Measurements from ENCODE around the gene NEURL1. TPM values are rescaled to one million over a fixed set of nuclear protein-coding genes. Genes with fewer than 3 reads are reported as not detected.

Gene NEURL1
- total and polyA plus RNA-seq, 2 donors (not counting 3 experiments of a cell fraction or from before 2014, with no cell fraction given), result 0.06 to 0.22 TPM

- H3K27me3 ChIP-seq (ENCODE audit: control insufficient read depth in 2 of 2, insufficient read depth in 2 of 2, low read length in 2 of 2), result peaks cover 5 to 7% of the 10 kb centered on the region in 2 experiments
- FAIRE-seq, result peak; percentile 88
Measured at GRCh38 chr10:103542764-103543616, 49.5 kb downstream of the NEURL1 start.

More at GRCh38 chr10:103542764-103543616, 49.5 kb downstream of the NEURL1 start:
- Histone ChIP-seq H3K4me1 (ENCODE audit: control insufficient read depth, extremely low read depth, insufficient read depth, low read length) (peaks cover 4% of the 10 kb centered on the region), H3K36me3 (ENCODE audit: control insufficient read depth in 2 of 2, extremely low read depth in 1 of 2, insufficient read depth in 2 of 2, low read length in 2 of 2) (no peaks in the 10 kb centered on the region), H4K20me1 (replicated peaks; ENCODE audit: control insufficient read depth, extremely low read depth, insufficient read depth, low read length) (no peaks in the 10 kb centered on the region), H3K27ac (ENCODE audit: insufficient read depth, low read depth, low read length) (no peak overlapping the region), H3K9ac (replicated peaks; ENCODE audit: extremely low read depth, insufficient read depth, low read length) (no peak overlapping the region), H3K4me2 (ENCODE audit: insufficient read depth, low read length) (peak overlapping the region; percentile 56), H3K4me3 (replicated peaks in 1 of 3; ENCODE audit: insufficient read depth in 1 of 3, low read depth in 1 of 3, low read length in 3 of 3) (peak overlapping the region in 1 of 3 experiments; percentile 39), H3K9me1 (replicated peaks; ENCODE audit: control insufficient read depth, extremely low read depth, insufficient read depth, low read length) (no peaks in the 10 kb centered on the region), H2AFZ (ENCODE audit: low read depth, low read length) (peak overlapping the region; percentile 33), H3K9me3 (replicated peaks; ENCODE audit: control insufficient read depth, insufficient read depth, low read length) (no peaks in the 10 kb centered on the region), H3K79me2 (ENCODE audit: control insufficient read depth, insufficient read depth, low read length) (no peaks in the 10 kb centered on the region)
- DNase-seq (ENCODE audit: low read depth, low spot score), result peak; percentile 66
- intact Hi-C loops (cut with micrococcal nuclease), result loop anchor here (1.0 to 2.0 kb wide), 2 partner anchors 57 to 126 kb away; no protein-coding TSS in a partner anchor
- POLR2A ChIA-PET, result no interaction called here
- TF ChIP-seq CTCF (IDR thresholded peaks at IDR 0.05; ENCODE audit: extremely low read depth in 1 of 2, insufficient read depth in 1 of 2, low read depth in 1 of 2, low read length in 2 of 2), result peak; percentile 49 to 56
- no peak for TF ChIP-seq MAX (IDR thresholded peaks at IDR 0.05; ENCODE audit: insufficient read depth, insufficient read length)
- TF ChIP-seq FOS (IDR thresholded peaks at IDR 0.05; ENCODE audit: borderline replicate concordance, insufficient read depth, low read length), result no peak
- no TSS peak for BruUV-seq (replicated peaks)
- dilution Hi-C loops (cut with MboI; ENCODE audit: extremely low pct_ligation_motif_present, low sequenced_read_pairs), result no loop called here
- CTCF ChIA-PET, result interaction anchor here (0.7 to 1.9 kb wide), 26 partner anchors 8 to 159 kb away, joined by 3 to 14 read pairs (median 4); no protein-coding TSS in a partner anchor

Measured in endothelial cell of umbilical vein (primary cell).